Middle frontal gyrus (tissue), 1 donor: ENCODE measurements around the gene NCOA3.
"Not testable (repeated sequence)": the region's sequence is repeated elsewhere in the genome, so short reads cannot be mapped to it uniquely, and the experiment has no call there.

Experiments used
- DNase-seq: peaks from one replicate; pipeline ENCODE4 v3.0.0-alpha.2; 2015; ENCODE audit warnings: low spot score; ENCODE audit errors: extremely low spot score

The NCOA3 gene

DNA sequence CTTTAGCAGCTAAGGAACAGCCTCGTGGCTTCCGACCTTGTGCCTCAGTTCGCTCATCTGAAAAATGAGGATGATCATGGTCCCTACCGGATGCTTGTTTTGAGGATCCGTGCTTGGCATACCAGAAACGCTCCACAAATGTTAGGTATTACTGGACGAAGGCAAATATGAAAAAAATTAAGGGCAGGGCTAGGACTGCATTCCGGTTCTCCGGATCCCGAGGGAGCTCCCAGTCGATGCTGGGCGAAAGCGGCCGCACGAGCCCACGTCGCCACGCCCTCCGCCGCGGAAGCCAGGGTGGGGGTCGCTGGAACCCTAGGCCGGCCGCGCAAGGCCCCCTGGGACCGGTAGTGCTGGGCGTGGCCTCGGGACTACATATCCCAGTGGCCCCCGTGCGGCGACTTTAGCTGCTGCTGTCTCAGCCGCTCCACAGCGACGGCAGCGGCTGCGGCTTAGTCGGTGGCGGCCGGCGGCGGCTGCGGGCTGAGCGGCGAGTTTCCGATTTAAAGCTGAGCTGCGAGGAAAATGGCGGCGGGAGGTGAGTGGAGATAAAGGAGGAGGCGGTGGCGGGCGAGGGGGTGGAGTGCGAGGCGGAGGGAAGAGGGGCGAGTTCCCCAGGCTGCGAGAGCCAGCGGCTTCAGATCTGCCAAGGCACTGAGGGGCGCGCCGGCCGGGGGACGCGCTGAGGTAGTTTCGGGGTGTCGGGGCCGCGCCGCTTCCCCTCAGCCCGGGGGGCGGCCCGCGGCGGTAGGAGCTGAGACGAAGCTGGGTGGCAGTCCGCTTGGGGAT lies at the start of gene NCOA3:
Gene NCOA3, plus strand, starts transcription at position 406 of the 789 bp plus-strand sequence. CDS start 120,361 bp downstream, outside the sequence.
- peak; percentile 89 for DNase-seq

DNA sequence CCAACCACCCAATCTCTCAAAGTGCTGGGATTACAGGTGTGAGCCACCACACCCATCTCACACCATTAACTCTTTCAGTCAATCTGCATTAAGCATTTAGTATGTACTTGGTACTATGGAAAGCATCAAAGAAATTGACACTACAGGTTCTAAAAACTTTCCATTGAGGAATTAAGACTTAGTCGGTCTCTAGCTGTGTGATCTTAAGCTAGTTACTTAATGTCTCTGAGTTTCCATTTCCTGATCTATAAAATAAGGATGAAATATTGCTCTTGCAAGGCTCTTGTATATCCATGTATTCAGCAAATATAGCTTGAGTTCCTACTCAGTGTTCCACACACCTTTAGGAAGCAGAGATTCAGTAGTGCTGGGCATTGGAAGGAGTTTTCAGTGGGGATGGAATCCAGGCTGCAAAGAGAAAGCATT lies 48.9 kb upstream of the NCOA3 start:
- no peak for DNase-seq

DNA sequence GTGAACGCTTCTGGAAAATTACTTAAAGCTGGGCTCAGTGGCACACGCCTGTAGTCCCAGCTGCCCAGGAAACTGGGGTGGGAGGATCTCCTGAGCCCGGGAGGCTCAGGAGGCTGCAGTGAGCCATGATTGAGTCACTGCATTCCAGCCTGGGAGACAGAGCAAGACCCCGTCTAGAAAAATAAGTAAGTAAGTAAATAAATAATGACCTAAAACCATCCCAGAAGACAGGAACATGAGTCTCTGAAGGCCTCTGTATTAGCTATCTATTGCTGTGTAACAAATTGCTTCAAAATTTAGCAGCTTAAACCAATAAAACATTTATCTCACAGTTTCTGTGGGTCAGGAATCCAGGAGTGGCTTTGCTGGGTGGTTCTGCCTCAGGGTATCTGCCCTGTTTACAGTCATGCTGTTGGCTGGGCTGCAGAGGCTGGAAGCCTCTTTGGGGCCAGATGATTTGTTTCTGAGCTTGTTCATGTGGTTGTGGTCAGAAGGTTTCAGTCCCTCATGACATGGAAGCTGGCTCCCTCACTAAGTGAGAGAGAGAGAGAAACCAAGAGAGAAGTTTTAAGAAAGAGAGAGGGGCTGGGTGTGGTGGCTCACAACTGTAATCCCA lies 48.4 kb upstream of the NCOA3 start:
- DNase-seq, result no peak

DNA sequence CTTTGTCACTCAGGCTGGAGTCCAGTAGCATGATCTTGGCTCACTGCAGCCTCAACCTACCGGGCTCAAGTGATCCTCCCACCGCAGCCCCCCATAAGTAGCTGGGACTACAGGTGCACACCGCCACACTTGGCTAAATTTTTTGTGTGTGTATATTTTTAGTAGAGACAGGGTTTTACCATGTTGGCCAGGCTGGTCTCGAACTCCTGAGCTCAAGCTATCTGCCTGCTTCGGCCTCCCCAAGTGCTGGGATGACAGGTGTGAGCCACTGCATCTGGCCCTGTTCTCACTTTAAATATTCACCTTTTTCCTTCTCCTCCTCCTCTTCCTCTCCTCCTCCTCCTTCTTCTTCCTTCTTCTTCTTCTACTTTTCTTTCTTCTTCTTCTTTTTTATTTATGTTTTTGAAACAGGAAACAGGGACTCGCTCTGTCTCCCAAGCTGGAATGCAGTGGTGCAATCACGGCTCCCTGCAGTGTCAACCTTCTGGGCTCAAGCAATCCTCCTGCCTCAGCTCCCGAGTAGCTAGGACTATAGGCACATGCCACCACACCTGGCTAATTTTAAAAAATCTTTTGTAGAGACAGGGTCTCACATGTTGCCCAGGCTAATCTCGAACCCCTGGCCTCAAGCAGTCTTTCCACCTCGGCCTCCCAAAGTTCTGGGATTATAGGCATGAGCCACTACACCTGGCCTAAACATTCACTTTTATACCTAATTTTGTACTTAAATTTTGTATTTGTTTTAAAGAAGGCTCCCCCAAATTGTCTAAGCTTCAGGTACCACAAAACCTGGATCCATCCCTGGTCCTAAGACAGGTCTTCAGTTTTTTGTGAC lies 47.2 kb upstream of the NCOA3 start:
- no peak for DNase-seq

DNA sequence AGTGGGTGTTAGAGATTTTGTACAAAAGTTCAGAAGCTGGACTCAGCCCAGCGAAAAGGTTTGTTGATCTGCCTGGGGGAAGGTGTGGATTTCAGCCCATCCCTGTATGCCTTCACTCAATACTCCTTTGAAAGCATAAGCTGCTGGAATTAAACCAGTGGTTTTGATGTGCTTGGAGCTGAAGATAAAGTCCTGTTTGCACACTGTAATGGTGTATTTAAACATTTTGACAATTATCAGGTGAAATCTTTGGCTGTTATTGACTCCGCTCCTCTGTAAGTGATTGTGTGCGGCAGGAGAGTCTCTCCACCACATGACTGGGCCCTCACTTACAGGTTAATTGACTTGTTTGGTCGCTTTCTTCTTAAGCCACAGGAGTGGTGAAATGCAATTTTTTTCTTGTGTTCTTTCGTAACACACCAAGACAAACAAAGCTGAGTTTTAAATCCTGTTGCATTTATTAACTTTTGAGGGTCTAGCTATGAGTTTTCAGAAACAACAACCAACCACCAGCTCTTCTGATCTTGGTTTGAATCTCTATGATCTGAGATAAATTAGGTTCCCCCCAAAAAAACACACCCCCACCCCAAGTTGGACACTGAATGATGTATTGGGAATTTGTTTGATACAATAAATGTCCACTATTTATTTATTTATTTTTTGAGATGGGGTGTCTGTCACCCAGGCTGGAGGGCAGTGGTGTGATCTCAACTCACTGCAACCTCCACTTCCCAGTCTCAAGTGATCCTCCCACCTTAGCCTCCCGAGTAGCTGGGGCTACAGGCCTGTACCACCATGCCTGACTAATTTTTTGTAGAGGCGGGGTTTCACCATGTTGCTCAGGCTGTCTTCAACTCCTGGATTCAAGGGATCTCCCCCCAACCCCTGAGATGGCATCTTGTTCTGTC lies 46.3 kb upstream of the NCOA3 start:
- no peak for DNase-seq

DNA sequence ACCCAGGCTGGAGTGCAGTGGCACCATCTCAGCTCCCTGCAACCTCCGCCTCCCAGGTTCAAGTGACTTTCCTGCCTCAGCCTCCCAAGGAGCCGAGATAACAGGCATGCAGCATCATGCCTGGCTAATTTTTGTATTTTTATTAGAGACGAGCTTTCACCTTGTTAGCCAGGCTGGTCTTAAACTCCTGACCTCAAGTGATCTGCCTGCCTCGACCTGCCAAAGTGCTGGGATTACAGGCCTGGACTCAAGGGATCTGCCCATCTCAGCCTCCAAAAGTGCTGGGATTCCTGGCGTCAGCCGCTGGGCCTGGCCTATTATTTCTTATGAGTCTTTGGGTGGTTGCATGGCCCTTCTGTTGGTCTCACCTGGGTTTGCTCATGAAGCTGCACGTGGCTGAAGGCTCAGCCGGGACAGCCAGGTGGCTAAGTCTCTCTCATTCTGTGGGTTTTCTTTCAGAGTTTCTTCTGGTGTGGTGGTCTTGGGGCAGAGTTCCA lies 45.6 kb upstream of the NCOA3 start:
- no peak for DNase-seq

DNA sequence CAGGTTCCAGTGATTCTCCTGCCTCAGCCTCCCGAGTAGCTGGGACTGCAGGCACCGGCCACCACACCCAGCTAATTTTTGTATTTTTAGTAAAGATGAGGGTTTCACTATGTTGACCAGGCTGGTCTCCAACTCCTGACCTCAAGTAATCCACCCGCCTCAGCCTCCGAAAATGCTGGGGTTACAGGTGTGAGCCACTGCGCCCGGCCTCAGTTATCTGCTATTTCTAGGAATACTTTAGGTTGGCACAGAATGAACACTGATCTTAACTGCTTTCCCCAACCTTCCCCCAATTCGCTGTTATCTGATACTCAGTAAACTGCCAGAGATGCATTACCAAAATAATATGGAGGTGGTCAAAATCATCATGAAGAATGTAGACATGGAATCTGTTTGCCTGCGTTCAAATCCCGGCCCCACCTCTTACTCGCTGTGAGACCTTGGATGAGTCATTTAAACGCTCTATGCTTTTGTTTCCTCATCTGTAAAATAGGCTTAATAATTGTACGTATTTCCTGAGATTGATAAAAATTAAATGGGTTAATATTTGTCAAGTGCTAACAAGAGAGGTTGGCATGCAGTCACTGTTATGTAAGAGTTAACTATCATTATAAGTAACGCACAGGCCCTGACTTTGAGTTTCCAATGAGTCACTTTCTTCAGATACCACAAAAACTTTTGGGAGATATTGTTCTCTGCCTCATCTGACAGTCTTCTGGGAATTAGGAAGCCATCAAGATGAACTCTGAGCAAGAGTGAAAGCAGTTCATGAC lies 44.5 kb upstream of the NCOA3 start:
- no peak for DNase-seq

DNA sequence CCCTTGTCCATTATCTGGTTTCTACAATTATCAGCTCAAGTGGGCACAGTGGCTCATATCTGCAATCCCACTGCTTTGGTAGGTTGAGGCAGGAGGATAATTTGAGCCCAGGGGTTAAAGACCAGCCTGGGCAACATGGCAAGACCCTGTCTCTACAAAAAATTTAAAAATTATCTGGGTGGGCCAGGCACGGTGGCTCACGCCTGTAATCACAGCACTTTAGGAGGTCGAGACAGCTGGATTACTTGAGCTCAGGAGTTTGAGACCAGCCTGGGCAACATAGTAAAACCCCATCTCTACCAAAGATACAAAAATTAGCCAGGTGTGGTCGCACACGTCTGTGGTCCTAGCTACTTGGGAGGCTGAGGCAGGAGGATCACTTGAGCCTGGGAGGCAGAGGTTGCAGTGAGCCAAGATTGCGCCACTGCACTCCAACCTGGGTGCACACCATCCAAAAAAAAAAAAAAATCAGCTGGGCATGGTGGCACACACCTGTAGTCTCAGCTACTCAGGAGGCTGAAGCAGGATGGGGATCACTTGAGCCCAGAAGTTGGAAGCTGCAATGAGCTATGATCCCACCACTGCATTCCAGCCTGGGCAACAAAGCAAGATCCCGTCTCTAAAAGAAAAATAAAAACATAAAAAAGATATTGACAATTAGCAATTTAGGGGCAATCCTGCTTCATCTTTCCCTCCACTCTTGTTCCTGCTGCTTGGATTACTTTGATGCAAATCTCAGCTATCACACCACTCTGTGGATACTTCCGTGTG lies 43.2 kb upstream of the NCOA3 start:
- not testable (repeated sequence) for DNase-seq

DNA sequence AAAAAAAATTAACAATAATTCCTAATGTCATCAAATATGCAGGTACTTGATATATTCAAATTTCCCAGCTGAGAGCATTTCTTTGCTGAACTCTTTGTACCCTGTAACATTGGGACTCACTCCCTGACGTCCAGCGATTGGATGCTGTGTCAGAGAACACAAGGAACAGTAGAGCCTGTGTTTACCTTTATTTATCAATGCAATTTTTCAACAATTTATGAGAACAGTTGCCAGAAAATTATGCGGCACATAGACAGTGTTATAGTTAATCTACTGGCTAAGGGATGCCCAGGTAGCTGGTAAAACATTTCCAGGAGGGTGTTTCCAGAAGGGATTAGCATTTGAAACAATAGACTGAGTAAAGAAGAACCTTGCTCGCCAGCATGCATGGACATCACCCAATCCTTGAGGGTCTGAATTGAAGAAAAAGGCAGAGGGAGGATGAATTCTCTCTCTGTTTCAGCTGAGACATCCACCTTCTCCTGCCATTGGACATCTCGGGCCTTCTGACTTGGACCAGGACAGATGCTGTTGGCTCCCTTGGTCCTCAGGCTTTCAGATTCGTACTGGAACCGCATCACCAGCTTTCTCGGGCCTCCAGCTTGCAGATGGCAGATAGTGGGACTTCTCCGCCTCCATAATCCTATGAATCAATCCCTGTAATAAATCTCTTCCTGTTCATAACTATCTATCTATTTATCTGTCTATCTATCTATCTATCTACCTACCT lies 42.2 kb upstream of the NCOA3 start:
- DNase-seq, result no peak

DNA sequence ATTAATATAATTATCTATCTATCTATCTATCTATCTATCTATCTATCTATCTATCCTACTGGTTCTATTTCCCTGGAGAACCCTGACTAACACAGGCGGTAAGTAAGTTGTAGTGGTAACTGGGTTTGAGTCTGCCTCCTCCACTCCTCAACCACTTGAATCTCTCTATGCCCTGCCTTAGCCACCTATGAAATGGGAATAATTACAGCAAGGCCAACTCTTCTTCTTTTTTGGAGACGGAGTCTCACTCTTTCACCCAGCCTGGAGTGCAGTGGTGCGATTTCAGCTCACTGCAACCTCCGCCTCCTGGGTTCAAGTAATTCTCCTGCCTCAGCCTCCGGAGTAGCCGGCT lies 41.0 kb upstream of the NCOA3 start:
- not testable (repeated sequence) for DNase-seq

DNA sequence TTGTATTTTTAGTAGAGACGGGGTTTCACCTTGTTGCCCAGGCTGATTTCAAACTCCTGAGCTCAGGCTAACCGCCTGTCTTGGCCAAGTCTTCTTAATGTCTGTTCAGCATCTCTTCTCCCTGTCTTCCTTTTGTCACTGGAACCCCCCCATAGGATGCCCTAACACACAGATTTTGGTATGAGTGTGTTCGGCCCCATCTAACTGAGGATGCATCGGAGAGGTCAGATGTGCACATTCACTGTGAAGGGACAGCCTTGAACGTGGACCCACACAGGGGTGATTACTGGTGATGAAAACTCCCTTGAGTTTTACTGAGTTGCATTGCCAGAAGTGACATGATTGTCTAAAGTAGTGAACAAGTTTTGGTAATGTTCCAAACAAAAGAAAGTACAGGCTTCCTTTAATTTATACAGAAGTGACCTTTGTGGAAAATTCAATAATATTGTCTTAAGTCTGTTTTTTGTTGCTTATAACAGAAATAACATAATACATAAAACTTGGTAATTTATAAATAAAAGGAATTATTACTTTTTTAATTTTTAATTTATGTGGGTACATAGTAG lies 40.5 kb upstream of the NCOA3 start:
- DNase-seq, result no peak

DNA sequence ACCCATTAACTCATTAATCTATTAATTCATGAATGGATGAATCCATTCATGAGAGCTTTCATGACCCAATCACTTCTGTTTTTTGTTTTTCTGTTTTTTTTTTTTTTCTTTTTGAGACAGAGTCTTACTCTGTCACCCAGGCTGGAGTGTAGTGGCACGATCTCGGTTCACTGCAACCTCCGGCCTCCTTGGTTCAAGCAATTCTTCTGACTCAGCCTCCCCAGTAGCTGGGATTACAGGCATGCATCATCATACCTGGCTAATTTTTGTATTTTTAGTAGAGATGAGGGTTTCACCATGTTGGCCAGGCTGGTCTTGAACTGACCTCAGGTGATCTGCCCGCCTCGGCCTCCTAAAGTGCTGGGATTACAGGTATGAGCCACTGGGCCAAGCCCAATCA lies 39.8 kb upstream of the NCOA3 start:
- not testable (repeated sequence) for DNase-seq

DNA sequence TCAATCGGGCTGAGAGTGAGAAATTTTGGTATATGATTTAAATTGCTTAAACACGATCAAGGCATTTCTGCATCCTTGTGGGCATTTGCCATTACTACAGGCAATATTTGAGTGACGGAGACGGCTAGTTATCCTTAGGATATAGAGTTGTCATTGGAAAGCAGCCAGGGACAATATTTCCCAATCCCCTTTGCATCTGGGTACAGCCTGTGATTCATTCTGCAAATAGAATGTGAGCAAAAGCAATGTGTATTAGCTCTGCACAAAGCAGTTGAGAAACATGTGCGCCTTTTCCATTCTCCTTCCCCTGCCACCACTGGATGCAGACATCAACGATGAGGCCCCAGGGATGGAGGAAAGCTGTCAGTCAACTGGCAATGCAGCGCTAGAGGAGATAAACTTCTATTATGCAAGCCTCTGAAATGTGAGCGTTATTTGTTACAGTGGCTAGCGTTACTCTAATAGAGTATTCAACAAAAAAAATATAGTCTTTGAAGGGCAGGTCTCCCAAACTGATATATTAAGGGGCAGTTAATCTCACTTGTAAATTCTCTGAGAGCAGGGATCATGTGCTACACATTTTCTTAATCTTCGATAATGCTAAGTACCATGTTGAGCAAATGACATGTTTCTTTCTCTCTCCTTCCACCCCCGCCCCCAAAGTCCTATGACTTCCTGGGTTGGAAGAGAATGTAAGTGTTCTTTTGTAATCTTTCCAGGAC lies 37.1 kb upstream of the NCOA3 start:
- DNase-seq, result no peak

DNA sequence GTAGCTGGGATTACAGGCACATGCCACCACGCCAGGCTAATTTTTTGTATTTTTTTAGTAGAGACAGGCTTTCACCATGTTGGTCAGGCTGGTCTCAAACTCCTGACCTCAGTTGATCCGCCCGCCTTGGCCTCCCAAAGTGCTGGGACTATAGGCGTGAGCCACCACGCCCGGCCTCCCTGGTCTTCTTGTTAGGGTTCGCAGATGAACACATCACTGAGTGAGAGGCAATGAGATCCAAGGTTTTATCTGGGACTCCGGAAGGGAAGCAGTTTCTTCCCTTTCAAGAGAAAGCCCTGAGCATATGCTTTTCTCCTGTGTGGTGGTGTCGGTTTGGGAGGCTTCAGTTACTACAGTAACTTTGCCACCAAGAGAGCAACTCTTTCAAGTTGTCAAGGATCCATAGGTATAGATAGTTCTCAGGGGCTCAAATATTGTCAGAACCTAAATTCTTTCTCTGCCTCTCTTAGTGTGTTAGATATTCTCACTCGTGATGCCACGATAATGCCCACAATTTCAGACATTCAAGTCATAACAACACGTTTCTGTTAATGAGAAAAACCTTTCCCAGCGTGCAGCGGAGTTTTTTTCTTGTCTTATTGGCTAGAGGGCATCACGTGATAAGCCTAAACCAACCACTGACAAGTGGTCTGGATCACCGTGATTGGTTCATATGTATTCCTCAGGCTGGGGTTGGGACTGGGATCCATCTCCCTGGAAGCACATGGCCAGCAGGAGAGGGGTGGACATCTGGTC lies 36.2 kb upstream of the NCOA3 start:
- no peak for DNase-seq

DNA sequence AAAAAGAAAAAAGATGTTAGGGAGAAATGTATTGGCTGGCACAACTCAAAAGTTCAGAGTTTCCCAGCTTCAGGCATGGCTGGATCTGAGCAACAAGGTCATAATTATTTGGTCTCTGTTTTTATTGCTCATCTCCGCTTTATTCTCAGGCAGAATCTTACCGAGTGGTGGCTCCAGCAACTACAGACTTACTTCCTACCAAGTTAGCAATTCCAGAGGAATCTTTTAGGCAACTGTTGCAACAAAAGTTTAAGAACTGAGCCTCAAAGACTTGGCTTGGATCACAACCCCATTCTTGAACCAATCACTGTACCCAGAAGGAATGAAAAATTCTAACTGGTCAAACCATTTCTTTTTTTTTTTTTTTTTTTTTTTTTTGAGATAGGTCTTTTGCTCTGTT lies 35.5 kb upstream of the NCOA3 start:
- DNase-seq, result no peak

DNA sequence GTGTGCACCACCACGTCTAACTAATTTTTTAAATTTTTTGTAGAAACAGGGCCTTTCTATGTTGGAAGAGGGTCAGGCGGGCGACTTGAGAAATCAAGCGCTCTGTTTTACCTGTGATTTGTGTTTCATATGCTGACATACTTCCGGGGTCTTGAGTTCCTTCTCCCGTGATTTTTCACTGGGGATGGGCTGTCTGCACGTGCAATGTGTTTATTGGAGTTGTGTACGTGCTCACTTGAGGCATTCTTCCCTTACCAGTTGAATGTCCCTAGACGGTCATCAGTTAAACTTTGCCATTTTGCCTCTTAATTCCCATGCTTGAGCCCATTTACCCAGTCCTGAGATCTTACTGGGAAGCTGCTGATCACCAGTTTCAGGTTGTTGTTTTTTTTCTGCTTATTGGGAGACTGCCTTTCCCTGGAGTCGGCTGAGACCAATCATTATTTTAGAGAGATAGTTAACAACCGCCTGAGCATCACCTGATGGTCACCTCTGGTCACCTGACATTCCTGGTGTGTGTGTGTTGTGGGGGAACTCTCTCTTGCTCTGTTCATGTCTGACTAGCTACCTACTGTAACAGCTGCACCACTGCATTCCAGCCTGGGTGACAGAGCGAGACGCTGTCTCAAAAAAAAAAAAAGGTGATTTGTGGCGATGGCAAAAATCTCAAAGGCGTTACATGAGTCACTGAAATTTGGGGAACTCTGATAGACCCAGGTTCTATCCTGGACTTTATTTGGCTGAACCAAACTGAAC lies 34.8 kb upstream of the NCOA3 start:
- no peak for DNase-seq
